Suprapubic skin (tissue), 3 donors: ENCODE measurements around the gene C14orf119.

ENCODE experiments used
- POLR2A ChIP-seq, 2 donors: fragments of 450-650 bp; IDR thresholded peaks; one replicate each; pipeline ENCODE4 v1.6.1; 2017; ENCODE audit warnings: antibody characterized with exemption in 2 of 2, mild to moderate bottlenecking in 2 of 2, moderate library complexity in 2 of 2
- TF ChIP-seq, protein P1 (sequence below), 2 donors: fragments of 200-600 bp in 1 of 2; fragments of 450-650 bp in 1 of 2; sonication (generic) in 1 of 2; IDR thresholded peaks; one replicate each; pipeline ENCODE4 v1.5.1; 2016 to 2019; ENCODE audit warnings: antibody characterized with exemption in 2 of 2, mild to moderate bottlenecking in 1 of 2, moderate library complexity in 1 of 2

DNA sequence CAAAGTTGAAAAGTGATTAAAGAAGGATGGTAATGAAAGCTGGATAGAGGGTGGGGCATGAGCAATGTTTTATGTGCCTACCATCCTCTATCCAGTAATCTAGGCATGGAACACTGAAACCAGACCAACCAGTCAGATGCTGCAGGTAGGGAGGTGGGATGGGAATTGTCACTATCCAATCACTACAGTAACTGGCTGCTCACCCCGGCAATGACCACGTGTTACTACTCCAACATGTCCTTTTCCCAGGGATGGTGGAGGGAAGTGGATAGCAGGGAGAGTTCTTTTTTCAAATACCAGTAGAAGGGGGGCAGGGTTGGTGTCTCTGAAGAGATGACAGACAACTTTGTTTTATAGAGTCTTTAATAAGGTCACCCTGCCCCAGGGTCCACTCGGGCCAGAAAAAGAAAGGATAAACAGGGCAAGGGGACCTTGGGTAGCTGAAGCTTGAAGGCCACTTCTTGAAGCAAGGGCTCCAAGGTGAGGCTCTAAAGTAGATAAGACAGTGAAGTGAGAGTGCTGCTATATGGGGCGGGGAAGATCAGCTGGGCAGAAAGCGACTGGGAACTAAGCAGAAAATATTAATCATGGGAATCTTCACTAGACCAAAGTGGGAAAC lies 23.3 kb upstream of the C14orf119 start:
- TF ChIP-seq, protein P1, sequence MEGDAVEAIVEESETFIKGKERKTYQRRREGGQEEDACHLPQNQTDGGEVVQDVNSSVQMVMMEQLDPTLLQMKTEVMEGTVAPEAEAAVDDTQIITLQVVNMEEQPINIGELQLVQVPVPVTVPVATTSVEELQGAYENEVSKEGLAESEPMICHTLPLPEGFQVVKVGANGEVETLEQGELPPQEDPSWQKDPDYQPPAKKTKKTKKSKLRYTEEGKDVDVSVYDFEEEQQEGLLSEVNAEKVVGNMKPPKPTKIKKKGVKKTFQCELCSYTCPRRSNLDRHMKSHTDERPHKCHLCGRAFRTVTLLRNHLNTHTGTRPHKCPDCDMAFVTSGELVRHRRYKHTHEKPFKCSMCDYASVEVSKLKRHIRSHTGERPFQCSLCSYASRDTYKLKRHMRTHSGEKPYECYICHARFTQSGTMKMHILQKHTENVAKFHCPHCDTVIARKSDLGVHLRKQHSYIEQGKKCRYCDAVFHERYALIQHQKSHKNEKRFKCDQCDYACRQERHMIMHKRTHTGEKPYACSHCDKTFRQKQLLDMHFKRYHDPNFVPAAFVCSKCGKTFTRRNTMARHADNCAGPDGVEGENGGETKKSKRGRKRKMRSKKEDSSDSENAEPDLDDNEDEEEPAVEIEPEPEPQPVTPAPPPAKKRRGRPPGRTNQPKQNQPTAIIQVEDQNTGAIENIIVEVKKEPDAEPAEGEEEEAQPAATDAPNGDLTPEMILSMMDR (IDR thresholded peaks at IDR 0.05), result no peak
- TF ChIP-seq POLR2A (IDR thresholded peaks at IDR 0.05), result no peak
